HepG2 (cell line): ENCODE measurements around the gene CFAP300. TPM values are rescaled to one million over a fixed set of nuclear protein-coding genes. Genes with fewer than 3 reads are reported as not detected.

ENCODE experiments used
- BCL6 ChIP-seq: IDR thresholded peaks from 2 replicates; pipeline ENCODE4 v1.6.1; 2016; ENCODE audit warnings: missing genetic modification reagents, missing compliant biosample characterization
- BORCS8-MEF2B ChIP-seq: sonication (generic); formaldehyde crosslinking; IDR thresholded peaks from 2 replicates; pipeline ENCODE4 v1.8.0; 2022; ENCODE audit warnings: mild to moderate bottlenecking, missing genetic modification reagents
- CEBPG ChIP-seq: IDR thresholded peaks from 2 replicates; pipeline ENCODE4 v1.6.1; 2016
- ISL2 ChIP-seq: sonication (generic); formaldehyde crosslinking; IDR thresholded peaks from 2 replicates; pipeline ENCODE4 v1.5.0; 2020; ENCODE audit warnings: missing genetic modification reagents
- JARID2 ChIP-seq: sonication (generic); formaldehyde crosslinking; IDR thresholded peaks from 2 replicates; pipeline ENCODE4 v1.8.1; 2023; ENCODE audit warnings: missing genetic modification reagents, inconsistent platforms; ENCODE audit not compliant: insufficient replicate concordance
- POGZ ChIP-seq: sonication (generic); formaldehyde crosslinking; IDR thresholded peaks from 2 replicates; pipeline ENCODE4 v1.4.0; 2020; ENCODE audit warnings: mild to moderate bottlenecking, missing genetic modification reagents
- RAD21 ChIP-seq: fragments of 450-650 bp; formaldehyde crosslinking; IDR thresholded peaks from 2 replicates; pipeline ENCODE4 v1.5.0; 2020; ENCODE audit warnings: mild to moderate bottlenecking
- RXRB ChIP-seq: IDR thresholded peaks from 2 replicates; pipeline ENCODE4 v1.6.1; 2016; ENCODE audit warnings: borderline replicate concordance, missing genetic modification reagents, missing compliant biosample characterization
- SOX5 ChIP-seq: IDR thresholded peaks from 2 replicates; pipeline ENCODE4 v1.6.1; 2016; ENCODE audit warnings: borderline replicate concordance
- ZBTB3 ChIP-seq: sonication (generic); formaldehyde crosslinking; IDR thresholded peaks from 2 replicates; pipeline ENCODE4 v1.4.0; 2020; ENCODE audit warnings: low read depth, mild to moderate bottlenecking, moderate library complexity, missing genetic modification reagents, borderline replicate concordance
- ZBTB42 ChIP-seq: sonication (generic); formaldehyde crosslinking; IDR thresholded peaks from 2 replicates; pipeline ENCODE4 v1.5.0; 2020; ENCODE audit warnings: mild to moderate bottlenecking, missing genetic modification reagents
- ZMAT3 ChIP-seq: sonication (generic); formaldehyde crosslinking; conservative IDR thresholded peaks from 2 replicates; pipeline ENCODE4 v1.7.0; 2021; ENCODE audit warnings: missing genetic modification reagents
- ZNF441 ChIP-seq: sonication (generic); formaldehyde crosslinking; IDR thresholded peaks from 2 replicates; pipeline ENCODE4 v1.7.0; 2021; ENCODE audit warnings: missing genetic modification reagents, borderline replicate concordance
- polyA plus RNA-seq, 8 experiments: library from polyadenylated mRNA; depleted of rRNA in 3 of 8; stranded (reverse) in 7 of 8; unstranded in 1 of 8; fragments of >200 nt; fragmentation: Illumina TruSeq in 4 of 8; extraction: Trizol in 4 of 8; gene quantifications; 2 replicates each; pipeline versions ENCODE4 v1.2.1 to v1.2.3, GENCODE V29; 2011 to 2016; ENCODE audit warnings: low read depth in 4 of 8, missing spikeins in 1 of 8, mixed read lengths in 1 of 8; ENCODE audit not compliant: insufficient read depth in 1 of 8
- total RNA-seq, 5 experiments: library from RNA; depleted of rRNA; stranded (reverse); fragments of >200 nt; fragmentation: Illumina TruSeq; extraction: Trizol; gene quantifications; 2 replicates each; pipeline ENCODE4 v1.2.3, GENCODE V29; 2016; ENCODE audit warnings: low read depth in 1 of 5
- TF ChIP-seq, protein P1 (sequence below): sonication (generic); formaldehyde crosslinking; IDR thresholded peaks from 2 replicates; pipeline ENCODE4 v1.4.0; 2020; ENCODE audit warnings: missing genetic modification reagents
- TF ChIP-seq, protein P2 (sequence below): IDR thresholded peaks from 2 replicates; pipeline ENCODE4 v1.6.1; 2012; ENCODE audit warnings: low read depth, low read length, improper control_type of control experiment
- TF ChIP-seq, protein P3 (sequence below): sonication (generic); formaldehyde crosslinking; IDR thresholded peaks from 2 replicates; pipeline ENCODE4 v1.4.0; 2020; ENCODE audit warnings: missing genetic modification reagents
- TF ChIP-seq, protein P4 (sequence below): sonication (generic); formaldehyde crosslinking; IDR thresholded peaks from 2 replicates; pipeline ENCODE4 v1.5.0; 2020; ENCODE audit warnings: mild to moderate bottlenecking, missing genetic modification reagents, moderate library complexity
- TF ChIP-seq, protein P5 (sequence below): sonication (generic); formaldehyde crosslinking; IDR thresholded peaks from 2 replicates; pipeline ENCODE4 v1.4.0; 2020; ENCODE audit warnings: mild to moderate bottlenecking, low read depth, missing genetic modification reagents

The CFAP300 gene
- total and polyA plus RNA-seq, 2 of the 13 experiments (the other 11 are each of a cell fraction or from before 2014, with no cell fraction given), result not detected

DNA sequence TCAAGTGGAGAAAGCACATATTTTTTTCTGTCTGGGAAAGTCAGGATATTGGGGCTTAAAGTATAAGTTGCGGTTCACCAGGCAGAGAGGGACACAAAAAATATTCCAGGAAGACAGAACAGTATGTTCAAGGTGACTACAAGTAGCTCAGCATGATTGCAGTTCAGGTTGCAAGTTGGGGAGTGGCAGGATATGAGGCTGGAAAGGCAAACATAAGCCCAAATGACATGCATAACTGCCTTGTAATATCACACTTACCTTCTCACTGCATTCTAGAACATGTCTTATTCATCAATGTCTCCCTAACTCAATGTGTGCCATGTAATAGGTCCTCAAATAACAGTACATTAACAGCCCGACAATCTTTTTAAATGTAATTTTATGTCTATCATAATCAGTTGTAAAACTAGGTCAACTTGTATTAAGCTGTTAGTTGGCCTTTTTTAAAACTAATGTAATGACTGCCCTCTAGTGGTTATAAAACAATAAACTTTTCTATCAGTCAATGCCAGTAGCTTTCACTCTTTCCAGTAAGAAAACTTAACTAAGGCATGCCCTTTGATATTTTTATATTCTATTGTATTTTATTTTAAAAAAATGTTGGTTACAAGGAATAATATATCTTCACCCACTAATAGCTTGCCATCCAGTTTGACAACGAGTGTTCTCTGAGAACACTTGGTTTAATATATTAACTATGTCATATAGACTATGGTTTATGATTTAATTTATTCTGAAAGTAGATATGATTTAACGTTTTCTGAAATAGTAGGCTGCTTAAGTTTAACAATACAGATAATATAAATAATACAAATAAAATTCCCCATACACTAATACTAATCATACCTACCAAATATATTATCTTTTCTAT lies 39.4 kb upstream of the CFAP300 start (continued):
- TF ChIP-seq, protein P1, sequence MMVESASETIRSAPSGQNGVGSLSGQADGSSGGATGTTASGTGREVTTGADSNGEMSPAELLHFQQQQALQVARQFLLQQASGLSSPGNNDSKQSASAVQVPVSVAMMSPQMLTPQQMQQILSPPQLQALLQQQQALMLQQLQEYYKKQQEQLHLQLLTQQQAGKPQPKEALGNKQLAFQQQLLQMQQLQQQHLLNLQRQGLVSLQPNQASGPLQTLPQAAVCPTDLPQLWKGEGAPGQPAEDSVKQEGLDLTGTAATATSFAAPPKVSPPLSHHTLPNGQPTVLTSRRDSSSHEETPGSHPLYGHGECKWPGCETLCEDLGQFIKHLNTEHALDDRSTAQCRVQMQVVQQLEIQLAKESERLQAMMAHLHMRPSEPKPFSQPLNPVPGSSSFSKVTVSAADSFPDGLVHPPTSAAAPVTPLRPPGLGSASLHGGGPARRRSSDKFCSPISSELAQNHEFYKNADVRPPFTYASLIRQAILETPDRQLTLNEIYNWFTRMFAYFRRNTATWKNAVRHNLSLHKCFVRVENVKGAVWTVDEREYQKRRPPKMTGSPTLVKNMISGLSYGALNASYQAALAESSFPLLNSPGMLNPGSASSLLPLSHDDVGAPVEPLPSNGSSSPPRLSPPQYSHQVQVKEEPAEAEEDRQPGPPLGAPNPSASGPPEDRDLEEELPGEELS, result peak; percentile 54
- TF ChIP-seq BCL6 (CRISPR knock-in tag) (0 out of 2 replicates have a peak, but pooled peaks have one; percentile 26), ZMAT3 (CRISPR knock-in tag) (no peak), CEBPG (CRISPR knock-in tag) (peak; percentile 65), RXRB (CRISPR knock-in tag) (peak; percentile 12; the same call in 1 of the 2 replicates), JARID2 (CRISPR knock-in tag) (no peak), ZBTB3 (peak; percentile 64; the same call in 1 of the 2 replicates), BORCS8-MEF2B (no peak), ISL2 (CRISPR knock-in tag) (peak; percentile 27; the same call in 1 of the 2 replicates), POGZ (0 out of 2 replicates have a peak, but pooled peaks have one; percentile 19), RAD21 (CRISPR knock-in tag) (peak; percentile 72), SOX5 (peak; percentile 42; the same call in 1 of the 2 replicates), ZNF441 (CRISPR knock-in tag) (no peak), ZBTB42 (CRISPR knock-in tag) (no peak)
- TF ChIP-seq, protein P2, sequence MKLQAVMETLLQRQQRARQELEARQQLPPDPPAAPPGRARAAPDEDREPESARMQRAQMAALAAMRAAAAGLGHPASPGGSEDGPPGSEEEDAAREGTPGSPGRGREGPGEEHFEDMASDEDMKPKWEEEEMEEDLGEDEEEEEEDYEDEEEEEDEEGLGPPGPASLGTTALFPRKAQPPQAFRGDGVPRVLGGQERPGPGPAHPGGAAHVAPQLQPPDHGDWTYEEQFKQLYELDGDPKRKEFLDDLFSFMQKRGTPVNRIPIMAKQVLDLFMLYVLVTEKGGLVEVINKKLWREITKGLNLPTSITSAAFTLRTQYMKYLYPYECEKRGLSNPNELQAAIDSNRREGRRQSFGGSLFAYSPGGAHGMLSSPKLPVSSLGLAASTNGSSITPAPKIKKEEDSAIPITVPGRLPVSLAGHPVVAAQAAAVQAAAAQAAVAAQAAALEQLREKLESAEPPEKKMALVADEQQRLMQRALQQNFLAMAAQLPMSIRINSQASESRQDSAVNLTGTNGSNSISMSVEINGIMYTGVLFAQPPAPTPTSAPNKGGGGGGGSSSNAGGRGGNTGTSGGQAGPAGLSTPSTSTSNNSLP, result peak; percentile 60
- TF ChIP-seq, protein P3, sequence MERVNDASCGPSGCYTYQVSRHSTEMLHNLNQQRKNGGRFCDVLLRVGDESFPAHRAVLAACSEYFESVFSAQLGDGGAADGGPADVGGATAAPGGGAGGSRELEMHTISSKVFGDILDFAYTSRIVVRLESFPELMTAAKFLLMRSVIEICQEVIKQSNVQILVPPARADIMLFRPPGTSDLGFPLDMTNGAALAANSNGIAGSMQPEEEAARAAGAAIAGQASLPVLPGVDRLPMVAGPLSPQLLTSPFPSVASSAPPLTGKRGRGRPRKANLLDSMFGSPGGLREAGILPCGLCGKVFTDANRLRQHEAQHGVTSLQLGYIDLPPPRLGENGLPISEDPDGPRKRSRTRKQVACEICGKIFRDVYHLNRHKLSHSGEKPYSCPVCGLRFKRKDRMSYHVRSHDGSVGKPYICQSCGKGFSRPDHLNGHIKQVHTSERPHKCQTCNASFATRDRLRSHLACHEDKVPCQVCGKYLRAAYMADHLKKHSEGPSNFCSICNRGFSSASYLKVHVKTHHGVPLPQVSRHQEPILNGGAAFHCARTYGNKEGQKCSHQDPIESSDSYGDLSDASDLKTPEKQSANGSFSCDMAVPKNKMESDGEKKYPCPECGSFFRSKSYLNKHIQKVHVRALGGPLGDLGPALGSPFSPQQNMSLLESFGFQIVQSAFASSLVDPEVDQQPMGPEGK (CRISPR knock-in tag), result 0 out of 2 replicates have a peak, but pooled peaks have one; percentile 24
- TF ChIP-seq, protein P4, sequence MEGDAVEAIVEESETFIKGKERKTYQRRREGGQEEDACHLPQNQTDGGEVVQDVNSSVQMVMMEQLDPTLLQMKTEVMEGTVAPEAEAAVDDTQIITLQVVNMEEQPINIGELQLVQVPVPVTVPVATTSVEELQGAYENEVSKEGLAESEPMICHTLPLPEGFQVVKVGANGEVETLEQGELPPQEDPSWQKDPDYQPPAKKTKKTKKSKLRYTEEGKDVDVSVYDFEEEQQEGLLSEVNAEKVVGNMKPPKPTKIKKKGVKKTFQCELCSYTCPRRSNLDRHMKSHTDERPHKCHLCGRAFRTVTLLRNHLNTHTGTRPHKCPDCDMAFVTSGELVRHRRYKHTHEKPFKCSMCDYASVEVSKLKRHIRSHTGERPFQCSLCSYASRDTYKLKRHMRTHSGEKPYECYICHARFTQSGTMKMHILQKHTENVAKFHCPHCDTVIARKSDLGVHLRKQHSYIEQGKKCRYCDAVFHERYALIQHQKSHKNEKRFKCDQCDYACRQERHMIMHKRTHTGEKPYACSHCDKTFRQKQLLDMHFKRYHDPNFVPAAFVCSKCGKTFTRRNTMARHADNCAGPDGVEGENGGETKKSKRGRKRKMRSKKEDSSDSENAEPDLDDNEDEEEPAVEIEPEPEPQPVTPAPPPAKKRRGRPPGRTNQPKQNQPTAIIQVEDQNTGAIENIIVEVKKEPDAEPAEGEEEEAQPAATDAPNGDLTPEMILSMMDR (CRISPR knock-in tag), result peak; percentile 68
- TF ChIP-seq, protein P5, sequence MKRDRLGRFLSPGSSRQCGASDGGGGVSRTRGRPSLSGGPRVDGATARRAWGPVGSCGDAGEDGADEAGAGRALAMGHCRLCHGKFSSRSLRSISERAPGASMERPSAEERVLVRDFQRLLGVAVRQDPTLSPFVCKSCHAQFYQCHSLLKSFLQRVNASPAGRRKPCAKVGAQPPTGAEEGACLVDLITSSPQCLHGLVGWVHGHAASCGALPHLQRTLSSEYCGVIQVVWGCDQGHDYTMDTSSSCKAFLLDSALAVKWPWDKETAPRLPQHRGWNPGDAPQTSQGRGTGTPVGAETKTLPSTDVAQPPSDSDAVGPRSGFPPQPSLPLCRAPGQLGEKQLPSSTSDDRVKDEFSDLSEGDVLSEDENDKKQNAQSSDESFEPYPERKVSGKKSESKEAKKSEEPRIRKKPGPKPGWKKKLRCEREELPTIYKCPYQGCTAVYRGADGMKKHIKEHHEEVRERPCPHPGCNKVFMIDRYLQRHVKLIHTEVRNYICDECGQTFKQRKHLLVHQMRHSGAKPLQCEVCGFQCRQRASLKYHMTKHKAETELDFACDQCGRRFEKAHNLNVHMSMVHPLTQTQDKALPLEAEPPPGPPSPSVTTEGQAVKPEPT, result no peak
